ENCODE data around the gene MAN1C1.

The MAN1C1 gene

DNA sequence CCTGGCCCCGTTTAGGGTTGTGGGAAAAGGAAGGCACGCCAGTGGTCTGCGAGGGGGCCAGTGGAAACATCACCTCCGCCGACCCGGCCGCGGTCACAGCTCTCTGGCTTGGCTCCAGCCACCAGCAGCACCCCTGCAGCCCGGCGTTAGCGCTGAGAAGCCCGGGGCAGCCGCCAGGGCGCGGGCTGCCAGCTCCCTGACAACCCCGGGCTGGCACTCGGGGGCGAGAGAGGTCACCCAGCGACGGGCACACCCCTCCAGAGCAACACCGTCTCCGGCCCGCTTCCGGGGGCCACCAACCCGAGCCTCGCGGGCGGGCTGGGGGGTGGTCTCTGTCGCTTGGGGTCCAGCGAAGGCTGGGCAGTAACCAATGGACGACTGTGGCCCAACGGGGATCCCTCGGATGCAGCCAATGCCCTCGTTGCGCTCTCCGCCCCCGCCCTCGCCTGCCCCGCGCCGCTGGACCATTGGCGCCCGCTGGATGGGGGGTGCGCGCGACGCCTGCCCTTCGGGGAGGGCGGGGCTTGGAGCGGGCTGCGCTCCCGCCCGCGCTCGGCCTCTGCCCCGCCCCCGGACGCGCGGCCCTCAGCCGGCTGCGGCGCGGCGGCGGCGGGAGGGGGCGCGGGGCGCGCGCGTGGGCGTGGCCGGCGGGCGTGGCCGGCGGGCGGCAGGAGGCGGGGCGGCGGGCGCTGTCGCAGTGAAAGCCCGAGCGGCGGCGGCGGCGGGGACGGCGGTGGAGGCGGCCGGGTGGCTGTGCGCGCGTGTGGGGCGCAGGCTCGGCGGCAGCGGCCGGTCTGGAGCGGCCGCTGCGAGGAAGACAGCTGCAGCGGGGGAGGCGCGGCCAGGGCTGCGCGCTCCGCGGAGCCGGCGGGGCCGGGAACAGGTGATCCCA is at the start of gene MAN1C1:
MAN1C1 (plus strand) TSS at position 697 of the 892 bp plus-strand sequence. CDS start 1,007 bp downstream, outside the sequence.
- no peak for DNase-seq (ENCODE audit: low read depth)

- no peak for DNase-seq (ENCODE audit: low read depth)
Measured at GRCh38 chr1:25567710-25568089, 48.9 kb upstream of the MAN1C1 start.

GRCh38 chr1:25568090-25568833 is 48.3 kb upstream of the MAN1C1 start:
- DNase-seq (ENCODE audit: low read depth), result no peak

DNA sequence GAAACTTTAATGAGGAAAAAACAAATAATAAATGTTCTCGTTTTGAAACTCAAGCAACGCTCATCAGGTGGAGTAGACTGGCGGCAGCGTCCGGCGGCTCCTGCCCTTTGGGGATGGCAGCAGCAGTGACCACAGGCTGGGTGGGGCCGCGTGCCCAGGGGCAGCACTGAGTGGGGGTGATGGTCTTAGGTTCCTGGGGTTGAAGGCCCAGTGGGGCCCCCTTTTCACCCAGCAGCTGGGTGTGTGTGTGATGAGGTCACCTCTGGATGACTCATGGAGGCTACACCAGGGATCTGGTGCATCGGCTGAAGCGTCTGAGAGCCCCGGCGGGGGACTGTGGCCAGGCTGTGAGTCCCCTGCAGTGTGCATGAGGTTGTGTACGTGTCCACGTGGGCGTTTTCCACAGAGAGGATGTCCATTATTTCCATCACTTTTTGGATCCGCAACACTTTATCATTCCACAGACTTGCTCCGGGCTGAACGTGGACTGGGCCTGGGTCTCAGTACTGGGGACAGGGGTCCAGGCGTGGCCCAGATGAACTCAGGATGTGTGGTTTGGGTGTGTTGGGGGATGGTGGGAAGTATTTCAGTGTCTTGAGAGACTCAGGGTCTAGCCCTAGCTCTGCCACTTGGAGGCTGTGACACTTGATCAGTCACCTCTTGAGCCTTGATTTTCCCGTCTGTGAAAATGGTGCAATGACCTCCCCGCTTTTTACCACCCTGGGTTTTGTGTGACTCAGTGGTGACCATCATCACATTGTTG is 47.6 kb upstream of the MAN1C1 start:
- no peak for DNase-seq (ENCODE audit: low read depth)

DNA sequence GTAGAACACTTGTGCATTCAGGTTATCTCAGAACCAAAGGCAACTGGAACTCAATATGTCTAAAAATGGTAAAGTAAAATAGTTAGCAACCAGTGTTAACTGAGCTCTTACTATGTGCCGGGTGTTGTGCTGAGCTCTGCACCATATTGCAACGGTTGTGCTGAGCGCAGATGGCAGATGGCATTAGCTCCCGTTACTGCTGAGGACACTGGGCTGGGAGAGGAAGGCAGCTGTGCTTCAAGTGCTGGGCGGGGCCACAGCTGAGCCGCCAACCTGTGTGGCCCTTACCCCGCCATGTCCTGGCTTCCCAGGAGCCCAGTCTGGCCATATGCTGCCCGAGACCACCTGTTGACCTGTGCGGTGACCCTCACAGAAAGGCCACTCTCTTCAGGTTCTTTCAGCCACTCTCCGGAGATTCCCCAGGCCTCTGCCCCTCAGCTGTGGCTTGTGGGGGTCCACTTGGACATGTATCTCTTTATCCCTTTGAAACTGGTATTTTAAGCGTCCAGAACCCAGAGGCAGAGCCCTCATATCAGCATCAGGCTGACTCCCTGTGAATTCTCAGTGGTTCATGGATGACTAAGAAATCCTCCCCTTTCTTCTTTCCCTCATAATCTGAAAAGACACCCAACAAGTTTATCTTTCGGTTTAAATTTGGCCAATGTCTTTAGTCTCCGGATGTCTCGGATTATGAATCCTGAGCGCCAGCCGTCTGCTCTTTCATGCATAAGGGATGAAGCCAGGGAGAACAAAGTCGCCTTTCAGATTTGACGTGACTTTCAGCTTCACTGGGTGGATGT is 46.8 kb upstream of the MAN1C1 start:
- DNase-seq (ENCODE audit: low read depth), result no peak

- no peak for DNase-seq (ENCODE audit: low read depth)
Measured at GRCh38 chr1:25570798-25571521, 45.6 kb upstream of the MAN1C1 start.

- DNase-seq (ENCODE audit: low read depth), result no peak
Measured at GRCh38 chr1:25571522-25571970, 45.0 kb upstream of the MAN1C1 start.

GRCh38 chr1:25572107-25572506 is 44.5 kb upstream of the MAN1C1 start:
- no peak for DNase-seq (ENCODE audit: low read depth)

DNA sequence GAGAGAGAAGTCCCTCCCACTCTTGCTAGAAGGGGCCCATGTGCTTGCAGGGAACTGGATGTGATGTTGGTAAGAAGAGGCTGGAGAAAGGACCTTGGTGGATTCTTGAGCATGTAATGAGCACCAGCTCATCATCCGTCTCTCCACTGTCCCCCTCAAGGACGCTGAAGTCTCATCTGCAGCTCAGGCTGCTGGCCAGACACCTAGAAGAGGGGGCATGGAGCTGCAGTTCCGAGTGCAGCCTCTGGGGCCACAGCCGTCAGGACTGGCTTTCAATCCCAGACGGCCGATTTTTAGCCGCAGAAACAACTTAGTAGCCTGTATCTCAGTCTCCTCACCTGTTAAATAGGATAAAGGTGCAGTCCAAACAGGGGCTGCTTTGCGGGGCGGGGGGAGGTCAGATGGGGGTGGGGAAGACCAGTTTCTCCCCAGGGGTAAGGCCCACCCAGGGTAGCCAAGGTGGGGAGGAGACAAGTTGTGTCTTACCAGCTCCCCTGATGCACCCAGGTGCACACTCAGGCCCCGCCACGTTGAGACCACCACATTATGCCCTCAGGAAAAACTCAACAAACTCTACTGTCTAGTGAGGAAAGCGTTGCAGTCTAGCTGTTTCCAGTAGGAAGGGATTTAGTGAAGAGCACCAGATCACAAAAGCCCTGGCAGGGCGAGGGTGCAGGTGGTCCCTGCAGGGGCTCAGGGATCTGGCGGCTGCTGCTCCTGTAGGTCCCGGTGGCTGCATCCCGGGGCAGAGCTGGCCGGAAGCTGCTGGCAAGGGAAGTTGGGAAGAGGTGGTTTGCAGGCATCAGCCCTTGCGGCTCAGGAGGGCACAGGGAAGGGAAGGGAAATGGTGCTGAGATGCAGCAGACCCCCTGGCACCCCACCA is 43.6 kb upstream of the MAN1C1 start:
- DNase-seq (ENCODE audit: low read depth), result no peak

- DNase-seq (ENCODE audit: low read depth), result no peak
Measured at GRCh38 chr1:25573591-25573930, 43.0 kb upstream of the MAN1C1 start.

- DNase-seq (ENCODE audit: low read depth), result no peak
Measured at GRCh38 chr1:25573961-25574360, 42.6 kb upstream of the MAN1C1 start.

DNA sequence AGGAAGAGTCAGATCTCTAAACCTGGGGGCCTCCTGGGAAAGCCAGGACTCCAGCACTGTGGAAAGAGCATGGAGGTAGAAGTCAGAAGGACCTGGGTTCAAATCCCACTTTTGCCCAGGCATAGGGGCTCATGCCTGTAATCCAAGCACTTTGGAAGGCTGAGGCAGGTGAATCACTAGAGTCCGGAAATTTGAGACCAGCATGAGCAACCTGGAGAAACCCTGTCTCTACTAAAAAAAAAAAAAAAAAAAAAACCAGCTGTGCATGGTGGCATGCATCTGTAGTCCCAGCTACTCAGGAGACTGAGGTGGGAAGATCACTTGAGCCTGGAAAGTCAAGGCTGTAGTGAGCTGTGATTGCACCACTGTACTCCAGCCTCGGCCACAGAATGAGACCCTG is 41.4 kb upstream of the MAN1C1 start:
- no peak for DNase-seq (ENCODE audit: low read depth)

DNA sequence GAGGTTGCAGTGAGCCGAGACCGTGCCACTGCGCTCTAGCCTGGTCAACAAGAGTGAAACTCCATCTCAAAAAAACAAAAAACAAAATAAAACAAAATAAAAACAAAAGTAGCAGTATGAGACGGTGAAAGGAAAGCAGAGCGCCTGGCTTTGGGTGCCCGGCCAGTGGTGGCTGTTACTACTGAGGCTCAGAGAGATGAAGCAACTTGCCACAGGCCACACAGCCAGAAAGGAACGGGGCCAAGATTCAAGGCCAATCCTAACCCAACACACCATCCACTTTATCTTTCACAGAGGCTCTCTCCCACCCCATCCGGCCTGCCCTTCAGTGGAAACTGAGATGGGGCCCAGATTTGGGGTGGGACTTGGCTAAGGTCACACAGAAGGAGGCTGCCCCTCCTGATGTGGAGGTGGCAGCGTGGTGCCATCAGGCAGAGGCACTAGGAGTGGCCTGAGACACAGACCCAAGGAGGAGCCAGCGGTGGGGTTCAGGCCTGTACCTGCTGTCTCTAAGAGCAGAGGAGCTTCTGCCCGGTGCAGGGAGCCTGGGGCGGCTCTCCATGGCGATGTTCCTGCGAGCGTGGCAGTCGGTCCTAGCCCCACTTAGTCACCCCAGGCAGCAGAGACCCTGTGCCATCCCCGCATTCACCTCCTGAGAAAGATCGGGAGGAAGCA is 40.0 kb upstream of the MAN1C1 start:
- DNase-seq (ENCODE audit: low read depth), result no peak

DNA sequence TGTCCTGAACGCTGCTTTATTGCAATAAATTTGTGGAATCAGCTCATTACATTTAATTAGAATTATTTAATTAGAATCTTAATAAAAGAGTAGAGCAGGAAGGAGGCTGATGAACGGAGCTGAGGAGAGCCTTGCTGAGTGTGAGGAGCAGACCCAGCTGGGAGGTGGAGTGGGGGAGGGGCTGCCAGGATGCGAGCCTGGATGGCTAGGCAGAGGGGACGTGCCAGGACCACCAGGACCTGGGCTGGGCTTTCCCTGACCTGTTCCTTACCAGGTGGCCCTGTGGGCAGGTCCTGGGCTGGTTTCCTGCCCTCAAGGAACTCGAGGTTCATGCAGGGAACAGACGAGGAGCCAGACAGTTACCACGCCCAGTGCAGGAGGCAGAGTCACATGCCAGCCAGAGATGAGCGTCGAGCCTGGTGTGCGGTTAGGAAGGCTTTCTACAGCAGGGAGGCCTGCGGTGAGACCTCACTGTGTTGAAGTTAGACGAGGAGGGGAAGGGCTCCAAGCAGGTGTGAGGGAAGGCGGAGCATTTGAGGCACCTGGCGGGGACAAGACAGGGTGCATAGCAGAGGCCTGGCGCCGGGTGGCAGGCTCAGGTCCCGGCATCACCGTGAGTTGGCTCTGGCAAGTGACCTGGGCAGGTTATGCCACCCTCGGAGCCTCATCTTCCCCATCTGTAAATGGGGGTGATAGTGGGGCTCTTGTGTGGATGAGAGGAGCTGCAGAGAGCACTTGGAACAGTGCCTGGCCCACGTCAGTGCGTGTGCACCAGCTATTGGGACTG is 39.3 kb upstream of the MAN1C1 start:
- no peak for DNase-seq (ENCODE audit: low read depth)

- no peak for DNase-seq (ENCODE audit: low read depth)
Measured at GRCh38 chr1:25579292-25580252, 37.0 kb upstream of the MAN1C1 start.

GRCh38 chr1:25580927-25581326 is 35.7 kb upstream of the MAN1C1 start:
- no peak for DNase-seq (ENCODE audit: low read depth)

GRCh38 chr1:25581764-25582163 is 34.8 kb upstream of the MAN1C1 start:
- no peak for DNase-seq (ENCODE audit: low read depth)

Data from non-pigmented ciliary epithelial cell (primary cell).